Upper lobe of left lung (tissue), 6 donors: ENCODE results near the gene PTCH2. TPM values are rescaled to one million over a fixed set of nuclear protein-coding genes. Genes with fewer than 3 reads are reported as not detected.

Source experiments
- ATAC-seq, 2 donors: fragments of 200-7000 bp; cut with Tn5 transposase; one replicate each; pipeline ENCODE4 v1.9.1; 2022; ENCODE audit warnings: mild to moderate bottlenecking in 2 of 2, moderate library complexity in 2 of 2; ENCODE audit not compliant: low FRiP score in 2 of 2
- DNase-seq, 2 donors: peaks; one replicate each; pipeline ENCODE4 v3.0.0-alpha.2; 2019 to 2020
- H3K27ac ChIP-seq, 4 donors: fragments of 200-600 bp; sonication (generic); one replicate each; pipeline ENCODE4 v1.5.1; 2016 to 2019
- H3K27me3 ChIP-seq, 4 donors: fragments of 200-600 bp; sonication (generic); one replicate each; pipeline ENCODE4 v1.5.1; 2017 to 2019
- H3K36me3 ChIP-seq, 4 donors: fragments of 200-600 bp; sonication (generic); one replicate each; pipeline ENCODE4 v1.5.1; 2016 to 2019
- H3K4me1 ChIP-seq, 4 donors: fragments of 200-600 bp; sonication (generic); one replicate each; pipeline ENCODE4 v1.5.1; 2018 to 2019
- H3K4me3 ChIP-seq, 4 donors: fragments of 200-600 bp; sonication (generic); one replicate each; pipeline ENCODE4 v1.5.1; 2017 to 2019; ENCODE audit warnings: mild to moderate bottlenecking in 2 of 4, moderate library complexity in 1 of 4
- H3K9me3 ChIP-seq, 4 donors: fragments of 200-600 bp; sonication (generic); one replicate each; pipeline ENCODE4 v1.5.1; 2018 to 2019
- EP300 ChIP-seq, 4 donors: sonication (generic); formaldehyde crosslinking; IDR thresholded peaks; one replicate each; pipeline ENCODE4 v1.5.1; 2017; ENCODE audit warnings: antibody characterized with exemption in 4 of 4, control low read depth in 2 of 4
- POLR2A ChIP-seq, 4 donors: fragments of 450-650 bp; IDR thresholded peaks; one replicate each; pipeline ENCODE4 v1.5.1; 2016 to 2017; ENCODE audit warnings: antibody characterized with exemption in 4 of 4, mild to moderate bottlenecking in 2 of 4
- POLR2AphosphoS5 ChIP-seq, 2 donors: sonication (generic); formaldehyde crosslinking; IDR thresholded peaks; one replicate each; pipeline ENCODE4 v1.5.1; 2017; ENCODE audit warnings: antibody characterized with exemption in 2 of 2
- WGBS, 2 donors: methylation state at CpG; one replicate each; pipeline ENCODE4 v1.1.5; 2017 to 2018; 5-methylcytosine and 5-hydroxymethylcytosine counted together
- total RNA-seq, 6 donors: library from RNA; depleted of rRNA in 4 of 6; stranded (reverse); fragments of >200 nt in 4 of 6; gene quantifications; one replicate each; pipeline versions ENCODE4 v1.1.0 to v1.2.1, GENCODE V29; 2016 to 2021
- TF ChIP-seq, protein P1 (sequence below), 6 experiments: fragments of 450-650 bp in 4 of 6; fragments of 200-600 bp in 2 of 6; sonication (generic) in 2 of 6; IDR thresholded peaks; one replicate each; pipeline ENCODE4 v1.5.1; 2016 to 2019; ENCODE audit warnings: antibody characterized with exemption in 6 of 6
- donor health status: DM: no; HTN: no; CAD: no; lungs with moderate emphysema.
- donor health status: DM: no; HTN: yes; CAD: no; lungs with severe emphysema.

PTCH2 gene
- total RNA-seq, 6 donors from 2014 or later: 0.30 to 1.4 (median 0.82) TPM

GRCh38 chr1:44822131-44822701 lies 20.8 kb downstream of the PTCH2 start:
- TF ChIP-seq POLR2AphosphoS5 (IDR thresholded peaks at IDR 0.05) (no peak), POLR2A (IDR thresholded peaks at IDR 0.05) (no peak), EP300 (IDR thresholded peaks at IDR 0.05) (no peak)
- TF ChIP-seq, protein P1, sequence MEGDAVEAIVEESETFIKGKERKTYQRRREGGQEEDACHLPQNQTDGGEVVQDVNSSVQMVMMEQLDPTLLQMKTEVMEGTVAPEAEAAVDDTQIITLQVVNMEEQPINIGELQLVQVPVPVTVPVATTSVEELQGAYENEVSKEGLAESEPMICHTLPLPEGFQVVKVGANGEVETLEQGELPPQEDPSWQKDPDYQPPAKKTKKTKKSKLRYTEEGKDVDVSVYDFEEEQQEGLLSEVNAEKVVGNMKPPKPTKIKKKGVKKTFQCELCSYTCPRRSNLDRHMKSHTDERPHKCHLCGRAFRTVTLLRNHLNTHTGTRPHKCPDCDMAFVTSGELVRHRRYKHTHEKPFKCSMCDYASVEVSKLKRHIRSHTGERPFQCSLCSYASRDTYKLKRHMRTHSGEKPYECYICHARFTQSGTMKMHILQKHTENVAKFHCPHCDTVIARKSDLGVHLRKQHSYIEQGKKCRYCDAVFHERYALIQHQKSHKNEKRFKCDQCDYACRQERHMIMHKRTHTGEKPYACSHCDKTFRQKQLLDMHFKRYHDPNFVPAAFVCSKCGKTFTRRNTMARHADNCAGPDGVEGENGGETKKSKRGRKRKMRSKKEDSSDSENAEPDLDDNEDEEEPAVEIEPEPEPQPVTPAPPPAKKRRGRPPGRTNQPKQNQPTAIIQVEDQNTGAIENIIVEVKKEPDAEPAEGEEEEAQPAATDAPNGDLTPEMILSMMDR (IDR thresholded peaks at IDR 0.05): no peak
- Histone ChIP-seq H3K27ac (no peak overlapping the region), H3K36me3 (no peaks in the 10 kb centered on the region), H3K4me1 (peaks cover 16 to 35% (median 26%) of the 10 kb centered on the region in 4 donors), H3K9me3 (no peaks in the 10 kb centered on the region), H3K27me3 (no peaks in the 10 kb centered on the region), H3K4me3 (no peak overlapping the region)
- WGBS, 2 donors: 95 to 100% methylated on average over 3 to 6 of the region's 6 CpGs
- ATAC-seq: no peak
- DNase-seq: no peak

DNA sequence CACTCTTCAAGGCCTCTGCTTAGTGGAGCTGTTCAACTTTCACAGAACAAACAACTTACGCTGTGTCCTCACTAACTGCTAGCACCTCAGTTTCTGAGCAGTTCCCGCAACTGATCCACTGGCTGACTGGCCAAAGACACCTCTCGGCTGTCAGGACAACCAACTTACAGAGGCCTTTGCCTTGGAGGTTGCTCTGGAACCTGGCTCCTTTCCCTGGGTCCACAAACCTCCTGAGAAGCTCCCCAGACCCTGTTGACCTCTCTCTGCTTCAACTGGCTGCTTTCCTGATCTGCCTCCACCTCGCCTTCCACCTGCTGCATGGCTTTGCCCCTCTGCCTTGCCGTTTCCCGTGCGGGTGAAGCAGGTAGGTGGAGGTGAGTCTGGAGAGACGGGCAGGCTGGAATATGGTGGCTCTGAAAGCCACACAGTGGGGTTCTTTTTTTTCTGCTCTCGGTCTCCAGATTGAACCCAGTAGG lies 21.8 kb downstream of the PTCH2 start:
- H3K27ac ChIP-seq: peak overlapping the region in 3 of 4 donors; percentile 86 to 93 (median 89)
- TF ChIP-seq POLR2AphosphoS5 (IDR thresholded peaks at IDR 0.05) (no peak), EP300 (IDR thresholded peaks at IDR 0.05) (no peak), POLR2A (IDR thresholded peaks at IDR 0.05) (no peak)
- TF ChIP-seq, protein P1 (IDR thresholded peaks at IDR 0.05): no peak
- ATAC-seq: no peak

GRCh38 chr1:44820328-44821239 lies 22.5 kb downstream of the PTCH2 start:
- ATAC-seq: peak; percentile 27 to 70
- no peak for TF ChIP-seq EP300 (IDR thresholded peaks at IDR 0.05)
- no peak for TF ChIP-seq POLR2A (IDR thresholded peaks at IDR 0.05)
- no peak for TF ChIP-seq POLR2AphosphoS5 (IDR thresholded peaks at IDR 0.05)
- TF ChIP-seq, protein P1 (IDR thresholded peaks at IDR 0.05): no peak
- Histone ChIP-seq H3K36me3 (peaks cover 0 to 4% (median 0%) of the 10 kb centered on the region in 4 donors), H3K27ac (peak overlapping the region; percentile 86 to 96 (median 91)), H3K4me1 (peaks cover 15 to 29% (median 17%) of the 10 kb centered on the region in 4 donors), H3K27me3 (no peaks in the 10 kb centered on the region), H3K4me3 (peak overlapping the region; percentile 11 to 61 (median 51)), H3K9me3 (no peaks in the 10 kb centered on the region)
- WGBS, 2 donors: 33 to 36% methylated on average over 20 to 23 of the region's 25 CpGs
- peak in 1 of 2 donors; percentile 91 for DNase-seq

More for the DNA sequence above, 21.8 kb downstream of the PTCH2 start:
- Histone ChIP-seq H3K27me3 (no peaks in the 10 kb centered on the region), H3K4me3 (peak overlapping the region in 1 of 4 donors; percentile 61), H3K36me3 (no peaks in the 10 kb centered on the region), H3K9me3 (no peaks in the 10 kb centered on the region), H3K4me1 (peaks cover 16 to 28% (median 20%) of the 10 kb centered on the region in 4 donors)
- WGBS, 2 donors: 84 to 90% methylated on average over 7 to 9 of the region's 9 CpGs
- DNase-seq: no peak

GRCh38 chr1:44819608-44820327 lies 23.3 kb downstream of the PTCH2 start:
- DNase-seq (peak in 1 of 2 donors; percentile 83), ATAC-seq (peak; percentile 88 to 94)
- H3K27me3 ChIP-seq: no peaks in the 10 kb centered on the region
- H3K36me3 ChIP-seq: peaks cover 0 to 4% (median 0%) of the 10 kb centered on the region in 4 donors
- H3K4me3 ChIP-seq: peak overlapping the region; percentile 11 to 61 (median 51)
- TF ChIP-seq POLR2AphosphoS5 (IDR thresholded peaks at IDR 0.05): peak; percentile 79 to 96
- TF ChIP-seq EP300 (IDR thresholded peaks at IDR 0.05): no peak
- TF ChIP-seq POLR2A (IDR thresholded peaks at IDR 0.05): peak in 3 of 4 donors; percentile 44 to 91 (median 87)
- TF ChIP-seq, protein P1 (IDR thresholded peaks at IDR 0.05): peak in 4 of 6 experiments; percentile 9 to 47 (median 29)
- H3K4me1 ChIP-seq: peaks cover 15 to 37% (median 20%) of the 10 kb centered on the region in 4 donors
- no peaks in the 10 kb centered on the region for H3K9me3 ChIP-seq
- WGBS, 2 donors: 1 to 3% methylated on average over 25 to 33 of the region's 33 CpGs
- peak overlapping the region; percentile 86 to 96 (median 91) for H3K27ac ChIP-seq
